ENCODE measurements around the gene NAIF1. TPM values are rescaled to one million over a fixed set of nuclear protein-coding genes. Genes with fewer than 3 reads are reported as not detected.
"Not testable (repeated sequence)": the region's sequence is repeated elsewhere in the genome, so short reads cannot be mapped to it uniquely, and the experiment has no call there.

Gene NAIF1
- polyA plus RNA-seq, 2 of the 4 experiments (the other 2 are of a cell fraction): 6.0 to 7.5 TPM

DNA sequence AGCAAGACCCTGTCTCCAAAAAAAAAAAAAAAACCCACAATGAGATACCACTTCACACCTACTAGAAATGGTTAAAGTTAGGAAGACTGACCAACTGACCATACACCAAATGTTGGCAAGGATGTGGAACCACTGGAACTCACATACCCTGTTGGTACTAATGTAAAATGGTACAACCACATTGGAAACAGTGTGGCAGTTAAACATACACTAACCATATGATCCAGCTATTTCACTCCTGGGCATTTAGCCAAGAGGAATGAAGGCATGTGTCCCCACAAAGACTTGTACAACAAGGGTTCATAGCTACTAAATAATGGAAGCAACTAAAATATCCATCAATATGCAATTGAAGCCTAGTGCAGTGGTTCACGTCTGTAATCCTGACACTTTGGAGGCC lies 21.3 kb downstream of the NAIF1 start:
- no peak for FAIRE-seq

DNA sequence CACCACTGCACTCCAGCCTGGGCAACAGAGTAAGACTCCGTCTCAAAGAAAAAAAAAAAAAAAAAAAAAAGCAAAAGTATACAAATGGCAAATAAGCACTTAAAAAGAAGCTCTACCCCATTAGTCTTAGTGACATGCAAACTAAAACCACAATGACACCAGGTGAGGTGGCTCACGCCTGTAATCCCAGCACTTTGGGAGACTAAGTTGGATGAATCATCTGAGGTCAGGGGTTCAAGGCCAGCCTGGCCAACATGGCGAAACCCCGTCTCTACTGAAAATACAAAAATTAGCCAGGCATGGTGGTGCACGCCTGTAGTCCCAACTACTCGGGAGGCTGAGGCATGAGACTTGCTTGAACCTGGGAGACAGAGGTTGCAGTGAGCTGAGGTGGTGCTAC lies 21.7 kb downstream of the NAIF1 start:
- CTCF ChIA-PET: interaction anchor here (0.6 to 29.7 kb wide), 7 partner anchors 11 to 99 kb away, joined by 3 to 827 read pairs (median 4); partner anchors contain the start of genes DPM2 and PIP5KL1
- POLR2A ChIA-PET: interaction anchor here (0.6 kb wide), 1 partner anchor 341 kb away, joined by 3 read pairs; no protein-coding TSS in a partner anchor
- FAIRE-seq: not testable (repeated sequence)

More for the DNA sequence above, 21.3 kb downstream of the NAIF1 start:
- H3K9me3 ChIP-seq: no peaks in the 10 kb centered on the region
- ChIA-PET POLR2A (interaction anchor here (0.6 kb wide), 1 partner anchor 341 kb away, joined by 3 read pairs; no protein-coding TSS in a partner anchor), CTCF (interaction anchor here (0.6 to 29.7 kb wide), 7 partner anchors 11 to 99 kb away, joined by 3 to 827 read pairs (median 5); partner anchors contain the start of genes DPM2 and PIP5KL1)
- H3K4me1 ChIP-seq: peaks cover under 1% of the 10 kb centered on the region; the same call in 1 of the 3 replicates
- TF ChIP-seq EHF (CRISPR knock-in tag; IDR thresholded peaks at IDR 0.05) (no peak), CHD4 (IDR thresholded peaks at IDR 0.05; ENCODE audit: borderline replicate concordance) (no peak), ZC3H11A (IDR thresholded peaks at IDR 0.05) (no peak), ZFP36 (IDR thresholded peaks at IDR 0.05; ENCODE audit: borderline replicate concordance, partially characterized antibody) (no peak), NFE2L2 (conservative IDR thresholded peaks at IDR 0.05; ENCODE audit: low read length) (no peak), SMC3 (IDR thresholded peaks at IDR 0.05) (no peak), MAZ (IDR thresholded peaks at IDR 0.05; ENCODE audit: borderline replicate concordance, low read depth, low read length) (no peak), POLR2AphosphoS2 (conservative IDR thresholded peaks at IDR 0.05; ENCODE audit: low read length) (no peak), RAD21 (conservative IDR thresholded peaks at IDR 0.05 in 1 of 2, IDR thresholded peaks at IDR 0.05 in 1 of 2) (no peak), MAFK (IDR thresholded peaks at IDR 0.05; ENCODE audit: partially characterized antibody) (no peak)
- TF ChIP-seq, protein P1, sequence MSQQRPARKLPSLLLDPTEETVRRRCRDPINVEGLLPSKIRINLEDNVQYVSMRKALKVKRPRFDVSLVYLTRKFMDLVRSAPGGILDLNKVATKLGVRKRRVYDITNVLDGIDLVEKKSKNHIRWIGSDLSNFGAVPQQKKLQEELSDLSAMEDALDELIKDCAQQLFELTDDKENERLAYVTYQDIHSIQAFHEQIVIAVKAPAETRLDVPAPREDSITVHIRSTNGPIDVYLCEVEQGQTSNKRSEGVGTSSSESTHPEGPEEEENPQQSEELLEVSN (IDR thresholded peaks at IDR 0.05; ENCODE audit: borderline replicate concordance, low read depth): no peak
- TF ChIP-seq, protein P2, sequence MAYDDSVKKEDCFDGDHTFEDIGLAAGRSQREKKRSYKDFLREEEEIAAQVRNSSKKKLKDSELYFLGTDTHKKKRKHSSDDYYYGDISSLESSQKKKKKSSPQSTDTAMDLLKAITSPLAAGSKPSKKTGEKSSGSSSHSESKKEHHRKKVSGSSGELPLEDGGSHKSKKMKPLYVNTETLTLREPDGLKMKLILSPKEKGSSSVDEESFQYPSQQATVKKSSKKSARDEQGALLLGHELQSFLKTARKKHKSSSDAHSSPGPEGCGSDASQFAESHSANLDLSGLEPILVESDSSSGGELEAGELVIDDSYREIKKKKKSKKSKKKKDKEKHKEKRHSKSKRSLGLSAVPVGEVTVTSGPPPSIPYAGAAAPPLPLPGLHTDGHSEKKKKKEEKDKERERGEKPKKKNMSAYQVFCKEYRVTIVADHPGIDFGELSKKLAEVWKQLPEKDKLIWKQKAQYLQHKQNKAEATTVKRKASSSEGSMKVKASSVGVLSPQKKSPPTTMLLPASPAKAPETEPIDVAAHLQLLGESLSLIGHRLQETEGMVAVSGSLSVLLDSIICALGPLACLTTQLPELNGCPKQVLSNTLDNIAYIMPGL (CRISPR knock-in tag; IDR thresholded peaks at IDR 0.05; ENCODE audit: borderline replicate concordance): no peak
- TF ChIP-seq, protein P3, sequence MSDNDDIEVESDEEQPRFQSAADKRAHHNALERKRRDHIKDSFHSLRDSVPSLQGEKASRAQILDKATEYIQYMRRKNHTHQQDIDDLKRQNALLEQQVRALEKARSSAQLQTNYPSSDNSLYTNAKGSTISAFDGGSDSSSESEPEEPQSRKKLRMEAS (IDR thresholded peaks at IDR 0.05): no peak
- TF ChIP-seq, protein P4, sequence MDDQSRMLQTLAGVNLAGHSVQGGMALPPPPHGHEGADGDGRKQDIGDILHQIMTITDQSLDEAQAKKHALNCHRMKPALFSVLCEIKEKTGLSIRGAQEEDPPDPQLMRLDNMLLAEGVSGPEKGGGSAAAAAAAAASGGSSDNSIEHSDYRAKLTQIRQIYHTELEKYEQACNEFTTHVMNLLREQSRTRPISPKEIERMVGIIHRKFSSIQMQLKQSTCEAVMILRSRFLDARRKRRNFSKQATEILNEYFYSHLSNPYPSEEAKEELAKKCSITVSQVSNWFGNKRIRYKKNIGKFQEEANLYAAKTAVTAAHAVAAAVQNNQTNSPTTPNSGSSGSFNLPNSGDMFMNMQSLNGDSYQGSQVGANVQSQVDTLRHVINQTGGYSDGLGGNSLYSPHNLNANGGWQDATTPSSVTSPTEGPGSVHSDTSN (IDR thresholded peaks at IDR 0.05): no peak
- TF ChIP-seq, protein P5, sequence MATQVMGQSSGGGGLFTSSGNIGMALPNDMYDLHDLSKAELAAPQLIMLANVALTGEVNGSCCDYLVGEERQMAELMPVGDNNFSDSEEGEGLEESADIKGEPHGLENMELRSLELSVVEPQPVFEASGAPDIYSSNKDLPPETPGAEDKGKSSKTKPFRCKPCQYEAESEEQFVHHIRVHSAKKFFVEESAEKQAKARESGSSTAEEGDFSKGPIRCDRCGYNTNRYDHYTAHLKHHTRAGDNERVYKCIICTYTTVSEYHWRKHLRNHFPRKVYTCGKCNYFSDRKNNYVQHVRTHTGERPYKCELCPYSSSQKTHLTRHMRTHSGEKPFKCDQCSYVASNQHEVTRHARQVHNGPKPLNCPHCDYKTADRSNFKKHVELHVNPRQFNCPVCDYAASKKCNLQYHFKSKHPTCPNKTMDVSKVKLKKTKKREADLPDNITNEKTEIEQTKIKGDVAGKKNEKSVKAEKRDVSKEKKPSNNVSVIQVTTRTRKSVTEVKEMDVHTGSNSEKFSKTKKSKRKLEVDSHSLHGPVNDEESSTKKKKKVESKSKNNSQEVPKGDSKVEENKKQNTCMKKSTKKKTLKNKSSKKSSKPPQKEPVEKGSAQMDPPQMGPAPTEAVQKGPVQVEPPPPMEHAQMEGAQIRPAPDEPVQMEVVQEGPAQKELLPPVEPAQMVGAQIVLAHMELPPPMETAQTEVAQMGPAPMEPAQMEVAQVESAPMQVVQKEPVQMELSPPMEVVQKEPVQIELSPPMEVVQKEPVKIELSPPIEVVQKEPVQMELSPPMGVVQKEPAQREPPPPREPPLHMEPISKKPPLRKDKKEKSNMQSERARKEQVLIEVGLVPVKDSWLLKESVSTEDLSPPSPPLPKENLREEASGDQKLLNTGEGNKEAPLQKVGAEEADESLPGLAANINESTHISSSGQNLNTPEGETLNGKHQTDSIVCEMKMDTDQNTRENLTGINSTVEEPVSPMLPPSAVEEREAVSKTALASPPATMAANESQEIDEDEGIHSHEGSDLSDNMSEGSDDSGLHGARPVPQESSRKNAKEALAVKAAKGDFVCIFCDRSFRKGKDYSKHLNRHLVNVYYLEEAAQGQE (IDR thresholded peaks at IDR 0.05): no peak
- TF ChIP-seq, protein P6, sequence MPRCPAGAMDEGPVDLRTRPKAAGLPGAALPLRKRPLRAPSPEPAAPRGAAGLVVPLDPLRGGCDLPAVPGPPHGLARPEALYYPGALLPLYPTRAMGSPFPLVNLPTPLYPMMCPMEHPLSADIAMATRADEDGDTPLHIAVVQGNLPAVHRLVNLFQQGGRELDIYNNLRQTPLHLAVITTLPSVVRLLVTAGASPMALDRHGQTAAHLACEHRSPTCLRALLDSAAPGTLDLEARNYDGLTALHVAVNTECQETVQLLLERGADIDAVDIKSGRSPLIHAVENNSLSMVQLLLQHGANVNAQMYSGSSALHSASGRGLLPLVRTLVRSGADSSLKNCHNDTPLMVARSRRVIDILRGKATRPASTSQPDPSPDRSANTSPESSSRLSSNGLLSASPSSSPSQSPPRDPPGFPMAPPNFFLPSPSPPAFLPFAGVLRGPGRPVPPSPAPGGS (IDR thresholded peaks at IDR 0.05): no peak
- TF ChIP-seq, protein P7, sequence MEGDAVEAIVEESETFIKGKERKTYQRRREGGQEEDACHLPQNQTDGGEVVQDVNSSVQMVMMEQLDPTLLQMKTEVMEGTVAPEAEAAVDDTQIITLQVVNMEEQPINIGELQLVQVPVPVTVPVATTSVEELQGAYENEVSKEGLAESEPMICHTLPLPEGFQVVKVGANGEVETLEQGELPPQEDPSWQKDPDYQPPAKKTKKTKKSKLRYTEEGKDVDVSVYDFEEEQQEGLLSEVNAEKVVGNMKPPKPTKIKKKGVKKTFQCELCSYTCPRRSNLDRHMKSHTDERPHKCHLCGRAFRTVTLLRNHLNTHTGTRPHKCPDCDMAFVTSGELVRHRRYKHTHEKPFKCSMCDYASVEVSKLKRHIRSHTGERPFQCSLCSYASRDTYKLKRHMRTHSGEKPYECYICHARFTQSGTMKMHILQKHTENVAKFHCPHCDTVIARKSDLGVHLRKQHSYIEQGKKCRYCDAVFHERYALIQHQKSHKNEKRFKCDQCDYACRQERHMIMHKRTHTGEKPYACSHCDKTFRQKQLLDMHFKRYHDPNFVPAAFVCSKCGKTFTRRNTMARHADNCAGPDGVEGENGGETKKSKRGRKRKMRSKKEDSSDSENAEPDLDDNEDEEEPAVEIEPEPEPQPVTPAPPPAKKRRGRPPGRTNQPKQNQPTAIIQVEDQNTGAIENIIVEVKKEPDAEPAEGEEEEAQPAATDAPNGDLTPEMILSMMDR (IDR thresholded peaks at IDR 0.05): no peak
- no peak for ATAC-seq
- WGBS (ENCODE audit: missing lambda C conversion rate): 80% methylated on average over 1 of the region's 1 CpG
- no peak overlapping the region for H3K4me3 ChIP-seq
- H3K4me2 ChIP-seq: no peak overlapping the region
- no peak overlapping the region for H3K27ac ChIP-seq
- DNase-seq (ENCODE audit: low read depth in 1 of 2, low spot score in 1 of 2): no peak

More for the DNA sequence above, 21.7 kb downstream of the NAIF1 start:
- 81% methylated on average over 6 of the region's 6 CpGs for WGBS (ENCODE audit: missing lambda C conversion rate)
- not testable (repeated sequence) for ATAC-seq; H3K4me1 ChIP-seq; DNase-seq (ENCODE audit: low read depth in 1 of 2, low spot score in 1 of 2); H3K4me2 ChIP-seq; H3K27ac ChIP-seq; H3K4me3 ChIP-seq; H3K9me3 ChIP-seq

Data from A549 (cell line).